ENCODE results near the gene KIAA1549. TPM values are rescaled to one million over a fixed set of nuclear protein-coding genes. Genes with fewer than 3 reads are reported as not detected.

KIAA1549 gene
- total RNA-seq: 0.44 and 0.99 TPM in 2 replicates

DNA sequence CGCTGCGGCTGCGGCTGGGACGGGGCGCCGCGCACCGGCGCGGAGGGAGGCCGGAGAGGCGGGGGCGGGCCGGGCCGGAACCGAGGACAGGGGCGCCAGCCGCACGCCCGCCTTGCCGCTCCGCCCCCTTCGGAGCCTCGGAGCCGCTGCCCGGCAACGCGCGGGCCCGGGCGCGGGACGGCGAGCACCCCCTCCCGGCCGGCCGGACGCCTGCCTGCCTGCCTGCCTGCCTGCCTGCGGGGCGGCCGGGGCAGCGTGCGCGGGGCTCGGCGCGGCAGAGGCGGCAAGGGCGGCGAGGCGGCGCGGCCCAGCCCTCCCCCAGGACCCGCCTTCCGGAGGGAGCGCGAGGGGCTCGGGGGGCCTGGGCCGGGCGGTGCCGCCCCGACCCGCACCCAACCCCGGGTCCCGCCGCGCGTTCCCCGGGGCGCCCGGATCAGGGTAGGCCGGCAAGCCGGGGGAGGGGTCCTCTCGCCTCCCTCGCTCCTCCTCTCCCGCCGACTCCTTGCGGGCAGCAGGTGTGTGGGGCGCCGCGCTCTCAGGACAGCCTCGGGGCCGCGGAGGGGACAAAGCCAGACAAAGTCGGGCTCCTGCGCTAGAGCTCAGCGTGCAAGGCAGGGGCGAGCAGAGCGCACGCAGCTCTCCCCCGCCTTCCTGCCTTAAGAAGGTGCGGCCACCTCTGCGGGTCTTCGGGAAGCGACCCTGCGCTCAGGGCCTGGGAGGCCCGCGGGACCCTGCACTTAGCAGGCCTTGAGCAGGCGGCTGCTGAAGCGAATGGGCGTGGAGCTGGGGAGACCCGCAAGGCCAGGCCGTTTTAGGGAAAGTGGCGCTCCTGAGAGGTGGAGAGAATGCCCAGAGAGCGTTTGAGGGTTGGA, at the start of gene KIAA1549:
Gene KIAA1549 (minus strand): TSS at position 58 of the 872 bp plus-strand sequence. CDS start 120 bp downstream, outside the sequence.

DNA sequence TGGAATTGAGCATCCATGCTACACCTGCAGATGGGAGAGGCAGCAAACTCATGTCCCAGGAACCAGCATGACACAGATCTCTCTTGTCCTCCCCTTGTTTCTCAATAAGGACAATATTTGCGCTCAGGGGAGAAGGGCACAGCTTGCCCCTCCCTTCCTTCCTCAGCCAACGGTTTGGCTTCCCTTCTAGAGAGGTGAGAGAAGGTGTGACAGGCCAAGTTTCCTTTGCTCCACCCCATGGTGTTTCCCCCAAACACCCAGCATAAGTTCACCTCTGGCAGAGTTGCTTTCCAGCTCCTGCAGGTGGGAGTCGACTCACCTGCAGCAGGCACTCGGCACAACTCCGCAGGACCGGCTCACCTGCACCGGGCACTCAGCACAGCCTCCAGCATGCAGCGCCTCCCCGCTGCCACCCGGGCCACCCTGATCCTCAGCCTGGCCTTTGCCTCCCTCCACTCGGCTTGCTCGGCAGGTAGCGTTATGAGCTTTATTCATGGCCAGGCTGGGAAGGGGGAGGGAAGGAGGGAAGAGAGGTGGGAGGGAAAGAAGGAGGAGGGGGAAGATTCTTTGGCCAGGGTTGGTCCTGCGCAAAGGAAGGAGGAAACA, 183.4 kb downstream of the KIAA1549 start, which contains the start of the genes ATP6V0A4 and TMEM213:
Gene ATP6V0A4 (minus strand): TSS at position 482 of the 606 bp plus-strand sequence. CDS start 26,949 bp downstream, outside the sequence.
Gene TMEM213 (plus strand): TSS at position 280 of the 606 bp plus-strand sequence. CDS start 111 bp downstream, at position 391.

Other genes with a start within 250 kb of the KIAA1549 start
- not detected in 2 replicates for gene TMEM213, start 183.4 kb downstream of the KIAA1549 start, total RNA-seq
- not detected in 2 replicates for gene ATP6V0A4, start 183.2 kb downstream of the KIAA1549 start, total RNA-seq
- gene ZC3HAV1L, start 54.7 kb upstream of the KIAA1549 start, total RNA-seq: 7.1 and 11.7 TPM in 2 replicates
- 33.9 and 43.2 TPM in 2 replicates for gene ZC3HAV1, start 128.3 kb upstream of the KIAA1549 start, total RNA-seq
- gene UBN2, start 249.8 kb upstream of the KIAA1549 start, total RNA-seq: 5.3 and 8.1 TPM in 2 replicates